ENCODE data around the gene FMN1. TPM values are rescaled to one million over a fixed set of nuclear protein-coding genes. Genes with fewer than 3 reads are reported as not detected.
"Not testable (repeated sequence)": the region's sequence is repeated elsewhere in the genome, so short reads cannot be mapped to it uniquely, and the experiment has no call there.

The FMN1 gene
- total RNA-seq, 3 donors from 2014 or later: 0.14 to 0.66 (median 0.48) TPM

- peaks cover 2% of the 10 kb centered on the region for H3K27me3 Mint-ChIP-seq (ENCODE audit: low read depth)
- H3K4me1 Mint-ChIP-seq (ENCODE audit: low read depth): no peaks in the 10 kb centered on the region
- no peaks in the 10 kb centered on the region for H3K36me3 Mint-ChIP-seq (ENCODE audit: insufficient read depth)
- no peaks in the 10 kb centered on the region for H3K9me3 Mint-ChIP-seq
- no peak for ATAC-seq
- DNase-seq: no peak
- no peak overlapping the region for H3K4me3 Mint-ChIP-seq
These were observed 335.3 kb downstream of the FMN1 start for GRCh38 chr15:32859251-32859650.

DNA sequence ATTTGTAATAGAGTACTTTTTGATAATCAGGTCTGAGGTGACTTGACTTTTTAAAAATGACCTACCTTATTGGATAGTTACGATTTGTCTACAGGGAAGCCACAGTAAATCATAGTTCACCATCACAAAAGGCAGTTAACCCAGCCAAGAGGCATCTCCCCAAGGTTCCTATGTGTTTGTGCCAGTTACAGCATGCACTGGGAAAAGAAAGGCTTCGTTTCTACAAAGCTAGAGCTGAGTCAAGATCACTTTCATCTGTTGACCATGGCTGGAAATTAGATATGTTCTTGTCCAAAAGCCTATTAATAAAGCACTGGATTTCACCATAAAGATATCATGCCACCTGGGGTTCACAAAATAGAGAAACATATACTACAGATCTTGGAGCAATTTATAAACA, 336.8 kb downstream of the FMN1 start:
- Mint-ChIP-seq H3K9me3 (no peaks in the 10 kb centered on the region), H3K36me3 (ENCODE audit: insufficient read depth) (no peaks in the 10 kb centered on the region), H3K4me3 (no peak overlapping the region), H3K4me1 (ENCODE audit: low read depth) (no peaks in the 10 kb centered on the region), H3K27me3 (ENCODE audit: low read depth) (peaks cover 2% of the 10 kb centered on the region)
- ATAC-seq (no peak), DNase-seq (no peak)

GRCh38 chr15:32856753-32857152, 337.8 kb downstream of the FMN1 start:
- Mint-ChIP-seq H3K36me3 (ENCODE audit: insufficient read depth) (no peaks in the 10 kb centered on the region), H3K4me3 (no peak overlapping the region), H3K9me3 (no peaks in the 10 kb centered on the region), H3K4me1 (ENCODE audit: low read depth) (no peaks in the 10 kb centered on the region), H3K27me3 (ENCODE audit: low read depth) (peaks cover 2% of the 10 kb centered on the region)
- ATAC-seq (no peak), DNase-seq (no peak)

GRCh38 chr15:32855942-32856341, 338.6 kb downstream of the FMN1 start:
- no peaks in the 10 kb centered on the region for H3K4me1 Mint-ChIP-seq (ENCODE audit: low read depth)
- DNase-seq (no peak), ATAC-seq (no peak)
- H3K36me3 Mint-ChIP-seq (ENCODE audit: insufficient read depth): no peaks in the 10 kb centered on the region
- no peaks in the 10 kb centered on the region for H3K9me3 Mint-ChIP-seq
- no peak overlapping the region for H3K4me3 Mint-ChIP-seq
- H3K27me3 Mint-ChIP-seq (ENCODE audit: low read depth): peaks cover 2% of the 10 kb centered on the region

DNA sequence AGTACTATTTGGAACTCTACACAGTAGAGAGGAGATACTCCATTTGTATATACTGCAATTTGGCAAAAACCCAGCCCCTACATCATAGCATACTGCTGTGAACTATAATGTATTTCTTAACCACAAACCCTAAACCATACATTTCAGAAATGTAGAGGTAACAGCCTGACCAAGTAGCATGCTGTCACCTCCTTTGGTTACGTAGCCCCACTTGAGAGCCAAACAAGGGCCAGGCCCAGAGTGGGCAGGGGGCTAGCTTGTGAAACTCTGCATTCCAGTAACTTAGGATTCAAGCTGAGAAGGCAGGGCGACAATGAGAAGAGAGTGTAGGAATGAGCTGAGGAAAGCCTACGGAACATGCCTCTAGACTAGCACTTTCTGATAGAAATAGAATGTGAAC, 340.9 kb downstream of the FMN1 start:
- Mint-ChIP-seq H3K4me3 (no peak overlapping the region), H3K4me1 (ENCODE audit: low read depth) (no peaks in the 10 kb centered on the region), H3K9me3 (no peaks in the 10 kb centered on the region), H3K27me3 (ENCODE audit: low read depth) (peaks cover 2% of the 10 kb centered on the region), H3K36me3 (ENCODE audit: insufficient read depth) (no peaks in the 10 kb centered on the region)
- ATAC-seq: no peak
- DNase-seq: no peak

- no peak for ATAC-seq
- no peaks in the 10 kb centered on the region for H3K9me3 Mint-ChIP-seq
These were observed 341.7 kb downstream of the FMN1 start for GRCh38 chr15:32852771-32853170.

DNA sequence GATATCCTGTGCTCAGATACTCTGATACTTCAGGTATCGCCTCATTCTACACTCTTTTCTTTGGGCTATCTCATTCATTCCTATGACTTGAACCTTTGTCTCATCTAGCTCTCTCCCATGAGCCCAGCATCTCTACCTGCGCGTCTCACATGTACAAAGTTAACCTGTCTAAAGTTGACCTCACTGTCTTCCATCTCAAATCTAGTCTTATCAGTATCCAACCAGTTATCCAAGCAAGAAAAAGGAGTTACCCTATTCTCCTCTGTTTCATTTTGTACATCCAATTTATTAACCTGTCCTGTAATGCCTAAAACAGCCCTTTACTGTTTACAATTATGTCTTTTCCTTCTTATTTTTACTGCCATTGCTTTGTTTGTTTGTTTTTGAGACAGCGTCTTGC, 342.5 kb downstream of the FMN1 start:
- no peak overlapping the region for H3K4me3 Mint-ChIP-seq
- DNase-seq: no peak
- ATAC-seq: no peak
- peaks cover 2% of the 10 kb centered on the region for H3K27me3 Mint-ChIP-seq (ENCODE audit: low read depth)
- no peaks in the 10 kb centered on the region for H3K4me1 Mint-ChIP-seq (ENCODE audit: low read depth)
- H3K9me3 Mint-ChIP-seq: no peaks in the 10 kb centered on the region
- no peaks in the 10 kb centered on the region for H3K36me3 Mint-ChIP-seq (ENCODE audit: insufficient read depth)

More at GRCh38 chr15:32852771-32853170, 341.7 kb downstream of the FMN1 start:
- no peak overlapping the region for H3K4me3 Mint-ChIP-seq
- DNase-seq: no peak
- peaks cover 2% of the 10 kb centered on the region for H3K27me3 Mint-ChIP-seq (ENCODE audit: low read depth)
- no peaks in the 10 kb centered on the region for H3K4me1 Mint-ChIP-seq (ENCODE audit: low read depth)
- H3K36me3 Mint-ChIP-seq (ENCODE audit: insufficient read depth): no peaks in the 10 kb centered on the region

DNA sequence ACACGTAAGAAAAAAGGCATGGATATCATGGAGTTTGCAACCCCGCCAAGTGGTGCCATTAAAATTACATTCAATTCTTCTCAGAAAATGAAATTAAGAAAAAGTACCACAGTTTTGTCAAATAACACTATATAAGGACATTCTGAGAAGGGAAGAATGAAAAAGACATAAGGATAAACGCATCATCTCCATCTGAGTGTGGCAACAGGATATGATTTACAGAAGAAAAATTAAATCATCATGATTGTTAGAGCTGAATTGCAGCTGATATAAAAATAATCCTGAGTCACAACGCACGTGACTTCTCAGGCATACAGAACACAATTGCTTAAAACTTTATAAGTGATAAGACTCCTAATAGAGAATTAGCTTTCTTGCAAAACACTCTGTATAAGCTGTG, 342.9 kb downstream of the FMN1 start:
- no peak overlapping the region for H3K4me3 Mint-ChIP-seq

GRCh38 chr15:32849769-32850668, 344.5 kb downstream of the FMN1 start:
- H3K27me3 Mint-ChIP-seq (ENCODE audit: low read depth): no peaks in the 10 kb centered on the region
- H3K4me1 Mint-ChIP-seq (ENCODE audit: low read depth): no peaks in the 10 kb centered on the region

More for the DNA sequence above, 342.9 kb downstream of the FMN1 start:
- H3K9me3 Mint-ChIP-seq: no peaks in the 10 kb centered on the region
- no peaks in the 10 kb centered on the region for H3K36me3 Mint-ChIP-seq (ENCODE audit: insufficient read depth)
- H3K27me3 Mint-ChIP-seq (ENCODE audit: low read depth): peaks cover 2% of the 10 kb centered on the region
- H3K4me1 Mint-ChIP-seq (ENCODE audit: low read depth): no peaks in the 10 kb centered on the region
- DNase-seq: no peak
- ATAC-seq: no peak

GRCh38 chr15:32846671-32847070, 347.8 kb downstream of the FMN1 start:
- not testable (repeated sequence) for H3K27me3 Mint-ChIP-seq (ENCODE audit: low read depth); ATAC-seq; DNase-seq; H3K9me3 Mint-ChIP-seq; H3K4me1 Mint-ChIP-seq (ENCODE audit: low read depth); H3K4me3 Mint-ChIP-seq; H3K36me3 Mint-ChIP-seq (ENCODE audit: insufficient read depth)

More at GRCh38 chr15:32849769-32850668, 344.5 kb downstream of the FMN1 start:
- Mint-ChIP-seq H3K4me3 (no peak overlapping the region), H3K36me3 (ENCODE audit: insufficient read depth) (no peaks in the 10 kb centered on the region), H3K9me3 (no peaks in the 10 kb centered on the region)
- no peak for ATAC-seq
- no peak for DNase-seq

- H3K36me3 Mint-ChIP-seq (ENCODE audit: insufficient read depth): no peaks in the 10 kb centered on the region
- no peaks in the 10 kb centered on the region for H3K9me3 Mint-ChIP-seq
- DNase-seq: no peak
- H3K27me3 Mint-ChIP-seq (ENCODE audit: low read depth): no peaks in the 10 kb centered on the region
- no peak for ATAC-seq
- no peak overlapping the region for H3K4me3 Mint-ChIP-seq
- H3K4me1 Mint-ChIP-seq (ENCODE audit: low read depth): no peaks in the 10 kb centered on the region
These were observed 350.3 kb downstream of the FMN1 start for GRCh38 chr15:32844118-32844711.

- Mint-ChIP-seq H3K27me3 (ENCODE audit: low read depth) (no peaks in the 10 kb centered on the region), H3K36me3 (ENCODE audit: insufficient read depth) (no peaks in the 10 kb centered on the region), H3K4me3 (no peak overlapping the region), H3K9me3 (no peaks in the 10 kb centered on the region), H3K4me1 (ENCODE audit: low read depth) (no peaks in the 10 kb centered on the region)
- DNase-seq (no peak), ATAC-seq (no peak)
These were observed 351.2 kb downstream of the FMN1 start for GRCh38 chr15:32843219-32843815.

DNA sequence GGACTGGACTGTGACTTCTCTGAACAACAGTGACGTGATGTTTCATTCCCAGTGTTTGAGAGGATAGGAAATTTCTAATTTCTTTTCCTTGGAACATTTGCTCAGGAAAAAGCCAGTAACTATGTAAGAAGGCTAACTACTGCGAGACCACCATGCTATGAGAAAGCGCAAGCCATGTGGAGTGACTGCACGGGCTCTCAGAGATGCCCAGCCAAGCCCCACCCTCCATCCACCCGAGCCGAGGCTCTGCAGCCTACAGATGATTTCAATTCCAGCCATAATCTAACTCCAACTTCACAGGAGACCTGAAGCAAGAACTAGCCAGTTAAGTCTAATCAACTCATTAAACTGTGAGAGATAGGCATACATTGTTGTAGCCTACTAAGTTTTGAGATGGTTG, 352.4 kb downstream of the FMN1 start:
- Mint-ChIP-seq H3K4me1 (ENCODE audit: low read depth) (no peaks in the 10 kb centered on the region), H3K27me3 (ENCODE audit: low read depth) (no peaks in the 10 kb centered on the region), H3K9me3 (no peaks in the 10 kb centered on the region), H3K4me3 (no peak overlapping the region), H3K36me3 (ENCODE audit: insufficient read depth) (no peaks in the 10 kb centered on the region)
- no peak for DNase-seq
- no peak for ATAC-seq

DNA sequence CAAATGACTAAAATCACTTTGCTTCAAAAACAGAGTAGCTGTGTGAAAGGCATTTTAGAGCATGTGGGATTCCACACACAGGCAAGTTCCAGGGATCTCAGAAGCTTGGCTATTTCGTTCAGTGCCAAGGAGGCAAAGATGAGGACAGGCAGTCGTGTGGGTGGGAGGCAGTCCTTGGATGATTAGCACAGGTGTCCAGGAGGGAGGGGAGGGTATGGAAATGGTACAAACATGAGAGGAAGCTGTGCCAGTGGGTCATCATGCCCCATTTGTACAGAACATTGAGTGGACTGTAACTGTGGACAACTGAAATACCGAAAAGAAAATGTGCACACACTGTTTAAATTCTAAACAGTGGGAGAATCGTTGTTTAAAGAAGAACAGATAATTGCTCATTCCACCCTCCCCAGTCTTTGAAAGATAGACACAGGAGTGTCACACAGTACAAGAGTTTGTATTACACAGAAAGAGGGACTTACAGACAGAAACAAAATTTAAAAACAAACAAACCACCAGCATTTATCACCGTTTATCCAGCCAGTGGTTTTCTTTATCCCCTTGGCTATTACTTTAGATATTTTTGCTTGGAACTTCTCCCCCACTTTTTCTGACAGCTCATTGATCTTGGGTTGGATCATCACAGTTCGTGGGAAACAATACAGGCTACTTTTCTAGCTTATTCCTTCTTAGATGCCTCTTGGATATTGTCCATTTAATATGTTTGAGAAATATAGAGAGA, 353.8 kb downstream of the FMN1 start:
- Mint-ChIP-seq H3K9me3 (no peaks in the 10 kb centered on the region), H3K4me1 (ENCODE audit: low read depth) (no peaks in the 10 kb centered on the region), H3K27me3 (ENCODE audit: low read depth) (no peaks in the 10 kb centered on the region), H3K36me3 (ENCODE audit: insufficient read depth) (no peaks in the 10 kb centered on the region), H3K4me3 (no peak overlapping the region)
- ATAC-seq (no peak), DNase-seq (no peak)
